GM12878 (cell line): ENCODE results near the gene IFT122.

ENCODE experiments used
- NRF1 ChIP-seq: conservative IDR thresholded peaks from 2 replicates; pipeline ENCODE4 v1.6.1; 2011; ENCODE audit warnings: mild to moderate bottlenecking, low read depth, low read length, improper control_type of control experiment
- POLR2A ChIP-seq: IDR thresholded peaks from 2 replicates; pipeline ENCODE4 v1.6.1; 2011; ENCODE audit warnings: low read depth, mild to moderate bottlenecking, low read length
- POLR2AphosphoS5 ChIP-seq: IDR thresholded peaks from 2 replicates; pipeline ENCODE4 v1.6.1; 2011; ENCODE audit warnings: mild to moderate bottlenecking, low read length, inconsistent platforms
- TF ChIP-seq, protein P1 (sequence below), 3 experiments: IDR thresholded peaks in 2 of 3; conservative IDR thresholded peaks in 1 of 3; 2 replicates each; pipeline ENCODE4 v1.5.1; 2011; ENCODE audit warnings: low read depth in 3 of 3, low read length in 3 of 3, mild to moderate bottlenecking in 3 of 3, control low read depth in 2 of 3, moderate library complexity in 2 of 3, inconsistent platforms in 1 of 3, mixed read lengths in 1 of 3; ENCODE audit not compliant: control insufficient read depth in 2 of 3, insufficient read depth in 1 of 3; ENCODE audit errors: extremely low read depth in 1 of 3

- TF ChIP-seq NRF1 (no peak), POLR2A (no peak), POLR2AphosphoS5 (no peak)
- TF ChIP-seq, protein P1, sequence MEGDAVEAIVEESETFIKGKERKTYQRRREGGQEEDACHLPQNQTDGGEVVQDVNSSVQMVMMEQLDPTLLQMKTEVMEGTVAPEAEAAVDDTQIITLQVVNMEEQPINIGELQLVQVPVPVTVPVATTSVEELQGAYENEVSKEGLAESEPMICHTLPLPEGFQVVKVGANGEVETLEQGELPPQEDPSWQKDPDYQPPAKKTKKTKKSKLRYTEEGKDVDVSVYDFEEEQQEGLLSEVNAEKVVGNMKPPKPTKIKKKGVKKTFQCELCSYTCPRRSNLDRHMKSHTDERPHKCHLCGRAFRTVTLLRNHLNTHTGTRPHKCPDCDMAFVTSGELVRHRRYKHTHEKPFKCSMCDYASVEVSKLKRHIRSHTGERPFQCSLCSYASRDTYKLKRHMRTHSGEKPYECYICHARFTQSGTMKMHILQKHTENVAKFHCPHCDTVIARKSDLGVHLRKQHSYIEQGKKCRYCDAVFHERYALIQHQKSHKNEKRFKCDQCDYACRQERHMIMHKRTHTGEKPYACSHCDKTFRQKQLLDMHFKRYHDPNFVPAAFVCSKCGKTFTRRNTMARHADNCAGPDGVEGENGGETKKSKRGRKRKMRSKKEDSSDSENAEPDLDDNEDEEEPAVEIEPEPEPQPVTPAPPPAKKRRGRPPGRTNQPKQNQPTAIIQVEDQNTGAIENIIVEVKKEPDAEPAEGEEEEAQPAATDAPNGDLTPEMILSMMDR (IDR thresholded peaks at IDR 0.05 in 2 of 3, conservative IDR thresholded peaks at IDR 0.05 in 1 of 3; ENCODE audit: control insufficient read depth in 2 of 3, extremely low read depth in 1 of 3, insufficient read depth in 1 of 3, low read depth in 3 of 3, low read length in 3 of 3) = no peak
Measured at GRCh38 chr3:129453732-129454131, 13.7 kb downstream of the IFT122 start.
